GM21367 (cell line): ENCODE results near the gene GSK3A.

Source experiments
- ATAC-seq: cut with Tn5 transposase; IDR thresholded peaks from one replicate; pipeline ENCODE4 v1.9.1; 2021; ENCODE audit not compliant: unreplicated experiment

The GSK3A gene

GRCh38 chr19:42281146-42281826 is 38.9 kb upstream of the GSK3A start:
- no peak for ATAC-seq

DNA sequence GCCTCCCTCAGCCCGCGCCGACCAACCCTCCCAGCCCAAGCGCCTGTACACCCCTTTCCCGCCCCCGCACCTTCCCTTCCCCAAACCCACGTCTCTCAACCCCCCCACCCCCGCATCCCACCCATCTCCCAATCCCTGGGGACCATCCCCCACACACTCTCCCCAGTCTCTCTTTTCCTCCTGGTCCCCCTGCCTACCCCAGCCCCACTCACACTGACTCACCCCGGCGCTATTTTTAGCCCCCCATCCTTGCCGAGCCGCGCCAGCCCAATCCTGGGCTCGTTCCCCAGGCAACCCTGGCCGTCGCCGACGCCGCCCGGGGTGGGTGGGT is 38.4 kb upstream of the GSK3A start:
- ATAC-seq: no peak

DNA sequence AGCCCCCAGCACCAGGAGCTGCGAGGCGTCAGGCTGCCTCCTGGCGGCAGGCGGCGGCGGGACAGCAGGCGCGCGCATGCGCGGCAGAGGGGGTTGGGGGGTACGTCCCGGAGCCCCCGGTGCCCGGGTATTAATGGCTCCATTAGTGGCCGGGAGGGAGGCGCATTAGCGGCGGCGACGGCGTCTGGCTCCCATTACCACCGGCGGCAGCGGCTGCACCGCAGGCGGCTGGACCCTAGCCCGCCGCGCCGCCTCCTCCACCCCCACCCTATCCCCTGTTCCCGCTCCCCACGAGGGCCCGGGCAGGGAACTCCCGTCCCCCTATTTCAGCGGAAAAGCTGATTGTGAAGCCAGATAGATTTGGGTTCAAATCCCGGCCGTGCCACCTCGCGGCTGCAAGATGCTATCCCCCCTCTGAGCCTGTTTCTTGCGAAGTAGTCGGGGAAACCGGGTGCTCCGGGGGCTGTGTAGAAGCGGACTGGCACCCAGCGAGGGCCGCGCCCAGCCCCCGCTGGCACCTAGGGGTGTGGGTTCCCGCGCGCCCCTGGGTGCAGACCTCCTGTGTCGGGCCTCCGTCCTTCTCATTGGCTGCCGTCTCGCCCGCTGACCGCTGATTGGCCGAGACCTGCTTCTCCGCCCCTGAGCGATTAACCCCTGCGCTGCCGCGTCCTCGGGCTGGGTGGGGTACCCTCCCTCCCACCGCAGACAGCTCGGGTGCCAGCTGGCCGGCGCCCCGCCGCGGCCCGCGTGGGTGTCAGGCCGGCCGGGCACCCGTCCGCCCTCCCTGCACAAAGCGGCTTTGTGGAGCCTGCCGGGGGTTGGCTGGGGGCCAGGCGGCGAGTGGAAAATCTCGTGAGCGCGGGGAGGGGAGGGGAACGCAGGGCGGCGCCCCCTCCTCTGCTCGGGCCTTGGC is 37.8 kb upstream of the GSK3A start:
- ATAC-seq: no peak

DNA sequence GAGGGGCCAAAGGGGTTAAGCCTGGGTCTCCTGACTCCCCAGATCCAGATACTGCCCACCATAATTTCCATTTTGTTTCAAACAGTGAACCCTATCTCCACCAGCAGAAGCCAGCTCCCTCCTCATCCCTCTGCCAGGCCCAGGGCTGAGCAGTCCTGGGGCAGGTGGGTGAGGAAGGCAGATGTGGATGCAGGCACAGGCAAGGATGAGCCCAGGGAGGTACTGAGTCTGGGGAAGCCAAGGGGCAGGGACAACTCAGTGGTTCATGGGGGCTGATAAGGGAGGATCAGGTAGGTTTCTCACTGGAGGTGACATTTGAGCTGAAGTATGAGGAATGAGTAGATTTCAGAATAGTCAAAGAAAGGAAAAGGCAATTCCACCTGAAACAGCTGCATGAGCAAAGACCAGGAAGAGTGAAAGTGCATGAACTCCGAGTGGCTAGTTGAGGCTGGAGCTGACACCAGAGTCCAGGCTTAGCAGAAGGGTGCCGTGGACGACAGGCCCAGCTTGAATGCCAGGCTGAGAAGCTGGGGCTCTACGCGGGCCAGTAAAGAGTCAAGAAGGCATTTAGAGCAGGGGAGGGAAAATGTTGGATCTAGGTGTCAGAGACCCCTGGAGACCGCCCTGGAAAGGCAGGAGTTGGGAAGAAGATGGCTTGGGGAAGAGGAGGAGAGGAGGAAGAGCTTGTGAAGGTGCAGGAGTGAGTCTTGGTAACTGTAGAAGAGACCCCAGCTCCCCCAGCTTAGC is 36.9 kb upstream of the GSK3A start:
- ATAC-seq: no peak

GRCh38 chr19:42278452-42279154 is 36.2 kb upstream of the GSK3A start:
- ATAC-seq: no peak

- no peak for ATAC-seq
Observed at GRCh38 chr19:42277821-42278451, 35.5 kb upstream of the GSK3A start.

DNA sequence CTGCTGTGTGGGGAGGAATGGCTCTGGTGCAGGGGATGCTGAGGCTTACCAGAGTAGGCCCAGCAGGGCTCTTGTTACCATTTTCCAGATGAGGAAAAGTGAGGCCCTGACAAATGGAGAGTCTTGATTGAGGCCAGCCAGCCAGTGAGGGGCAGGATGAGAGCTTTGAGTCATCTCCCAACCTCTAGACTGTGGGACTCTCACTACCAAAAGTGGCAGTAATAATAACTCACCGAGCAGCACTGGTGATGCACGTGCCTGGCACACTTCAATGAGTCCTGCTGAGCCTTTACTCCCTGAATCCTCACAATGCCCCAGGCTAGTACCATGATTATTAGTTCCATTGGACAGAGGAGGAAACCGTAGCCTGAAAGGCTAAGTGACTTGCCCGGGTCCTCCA is 34.4 kb upstream of the GSK3A start:
- no peak for ATAC-seq

DNA sequence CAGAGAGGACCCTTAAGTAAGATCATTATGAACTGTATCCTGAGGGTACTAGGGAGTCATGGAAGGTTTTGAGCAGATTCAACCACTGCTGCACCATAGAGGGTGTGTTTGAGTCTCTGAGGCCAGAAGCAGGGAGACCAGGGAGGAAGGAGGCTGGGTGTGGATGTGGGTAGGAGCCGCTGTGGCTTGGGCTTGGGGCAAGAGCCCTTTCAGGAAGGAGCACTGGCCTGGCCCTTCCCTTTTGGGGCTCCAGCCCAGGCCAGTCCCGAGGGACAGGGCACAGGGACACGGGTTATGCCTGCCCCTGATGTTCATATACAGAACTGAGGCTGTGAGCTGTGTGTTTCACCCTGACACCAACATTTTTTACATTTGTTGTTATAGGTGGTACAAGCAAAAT is 33.9 kb upstream of the GSK3A start:
- no peak for ATAC-seq

GRCh38 chr19:42275517-42275916 is 33.1 kb upstream of the GSK3A start:
- ATAC-seq: no peak

DNA sequence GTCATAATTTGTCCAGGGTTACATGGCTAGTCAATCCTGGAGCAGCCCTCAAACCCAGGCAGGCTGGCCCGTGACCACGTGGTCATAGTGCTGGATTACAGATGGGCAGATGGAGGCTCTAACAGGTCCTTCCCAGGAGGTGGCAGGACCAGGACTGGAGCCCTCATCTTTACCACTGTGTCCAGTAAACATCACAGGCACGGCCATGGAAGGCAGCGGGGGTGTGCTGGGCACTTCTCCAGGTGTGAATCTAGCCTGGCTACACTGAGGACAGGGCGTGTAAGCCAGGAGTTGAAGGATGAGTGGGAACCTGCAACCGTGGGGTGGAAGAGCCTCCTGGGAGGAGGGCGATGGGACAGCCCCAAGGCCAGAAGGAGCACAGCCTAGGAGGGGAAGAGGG is 32.7 kb upstream of the GSK3A start:
- no peak for ATAC-seq

- no peak for ATAC-seq
Observed at GRCh38 chr19:42274065-42274682, 31.8 kb upstream of the GSK3A start.

DNA sequence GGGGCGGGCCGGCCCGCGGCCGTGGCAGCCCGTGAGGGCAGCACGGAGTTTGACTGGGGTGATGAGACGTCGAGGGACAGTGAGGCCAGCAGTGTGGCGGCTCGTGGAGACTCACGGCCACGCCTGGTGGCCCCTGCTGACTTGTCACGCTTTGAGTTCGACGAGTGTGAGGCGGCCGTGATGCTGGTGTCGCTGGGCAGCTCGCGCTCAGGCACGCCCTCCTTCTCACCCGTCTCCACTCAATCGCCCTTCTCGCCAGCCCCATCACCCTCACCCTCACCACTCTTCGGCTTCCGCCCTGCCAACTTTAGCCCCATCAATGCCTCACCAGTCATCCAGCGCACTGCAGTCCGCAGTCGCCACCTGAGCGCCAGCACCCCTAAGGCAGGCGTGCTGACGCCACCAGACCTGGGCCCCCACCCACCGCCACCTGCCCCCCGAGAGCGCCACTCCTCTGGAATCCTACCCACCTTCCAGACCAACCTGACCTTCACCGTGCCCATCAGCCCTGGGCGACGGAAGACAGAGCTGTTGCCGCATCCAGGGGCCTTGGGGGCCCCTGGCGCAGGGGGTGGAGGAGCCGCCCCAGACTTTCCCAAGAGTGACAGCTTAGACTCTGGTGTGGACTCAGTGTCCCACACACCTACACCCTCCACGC is 31.1 kb upstream of the GSK3A start:
- ATAC-seq: no peak

DNA sequence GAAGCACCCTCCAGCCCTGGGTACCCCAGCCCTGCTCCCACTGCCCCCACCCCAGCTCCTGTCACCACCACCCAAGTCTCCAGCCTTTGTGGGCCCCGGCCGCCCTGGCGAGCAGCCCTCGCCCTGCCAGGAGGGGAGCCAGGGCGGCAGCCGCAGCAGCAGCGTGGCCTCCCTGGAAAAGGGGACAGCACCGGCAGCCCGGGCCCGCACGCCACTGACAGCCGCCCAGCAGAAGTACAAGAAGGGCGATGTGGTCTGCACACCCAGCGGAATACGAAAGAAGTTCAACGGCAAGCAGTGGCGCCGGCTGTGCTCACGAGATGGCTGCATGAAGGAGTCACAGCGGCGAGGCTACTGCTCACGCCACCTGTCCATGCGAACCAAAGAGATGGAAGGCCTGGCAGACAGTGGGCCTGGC is 30.6 kb upstream of the GSK3A start:
- no peak for ATAC-seq

GRCh38 chr19:42272535-42272897 is 30.1 kb upstream of the GSK3A start:
- ATAC-seq: no peak

DNA sequence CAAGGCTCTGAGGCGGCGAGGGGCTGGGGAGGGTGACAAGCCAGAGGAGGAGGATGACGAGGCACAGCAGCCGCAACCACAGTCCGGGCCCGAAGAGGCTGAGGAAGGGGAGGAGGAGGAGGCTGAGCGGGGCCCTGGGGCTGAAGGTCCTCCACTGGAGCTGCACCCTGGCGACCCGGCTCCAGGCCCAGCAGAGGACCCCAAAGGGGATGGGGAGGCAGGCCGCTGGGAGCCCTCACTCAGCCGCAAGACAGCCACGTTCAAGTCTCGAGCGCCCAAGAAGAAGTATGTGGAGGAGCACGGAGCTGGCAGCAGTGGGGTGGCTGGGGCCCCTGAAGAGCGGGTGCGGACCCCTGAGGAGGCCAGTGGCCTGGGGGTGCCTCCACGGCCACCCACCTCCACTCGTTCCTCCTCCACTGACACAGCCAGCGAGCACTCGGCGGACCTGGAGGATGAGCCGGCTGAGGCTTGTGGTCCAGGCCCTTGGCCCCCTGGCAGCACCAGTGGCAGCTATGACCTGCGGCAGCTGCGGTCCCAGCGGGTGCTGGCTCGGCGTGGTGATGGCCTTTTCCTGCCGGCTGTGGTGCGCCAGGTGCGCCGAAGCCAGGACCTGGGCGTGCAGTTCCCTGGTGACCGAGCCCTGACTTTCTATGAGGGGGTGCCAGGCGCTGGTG is 29.6 kb upstream of the GSK3A start:
- no peak for ATAC-seq

DNA sequence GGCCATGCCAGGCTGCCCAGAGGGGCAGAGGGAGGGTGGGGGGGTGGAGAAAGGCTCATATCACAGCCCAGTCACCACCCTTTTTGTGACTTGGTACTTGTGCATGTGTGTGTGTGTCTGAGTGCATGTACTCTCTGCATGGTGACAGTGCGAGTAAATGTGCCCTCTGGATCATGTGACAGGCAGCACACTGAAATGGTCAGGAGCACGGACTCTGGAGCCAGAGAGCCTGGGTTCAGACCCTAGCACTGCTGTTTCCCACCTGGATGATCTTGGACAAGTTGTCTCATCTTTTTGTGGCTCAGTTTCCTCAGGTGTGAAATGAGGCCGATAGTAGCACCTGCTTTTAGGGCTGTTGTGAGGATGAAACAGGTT is 28.6 kb upstream of the GSK3A start:
- no peak for ATAC-seq

GRCh38 chr19:42270346-42271044 is 28.1 kb upstream of the GSK3A start:
- ATAC-seq: no peak

GRCh38 chr19:42269478-42270345 is 27.3 kb upstream of the GSK3A start:
- no peak for ATAC-seq
